Fibroblast of skin of left biceps (primary cell): ENCODE data around the gene IFT172.
A peak's percentile ranks its signal among the peaks of the same experiment; 100 is the strongest.
"Not testable (repeated sequence)": the region's sequence is repeated elsewhere in the genome, so short reads cannot be mapped to it uniquely, and the experiment has no call there.

Source experiments
- DNase-seq, 2 experiments: peaks; one replicate each; pipeline ENCODE4 v3.0.0-alpha.2; 2013; ENCODE audit warnings: low read depth in 2 of 2

IFT172 gene

GRCh38 chr2:27428213-27428977 lies 61.1 kb downstream of the IFT172 start, which contains the start of gene NRBP1:
Gene NRBP1, plus strand, starts transcription at chr2:27428631. Its CDS starts 4,643 bp downstream, at chr2:27433274.
- peak; percentile 58 to 68 for DNase-seq

DNA sequence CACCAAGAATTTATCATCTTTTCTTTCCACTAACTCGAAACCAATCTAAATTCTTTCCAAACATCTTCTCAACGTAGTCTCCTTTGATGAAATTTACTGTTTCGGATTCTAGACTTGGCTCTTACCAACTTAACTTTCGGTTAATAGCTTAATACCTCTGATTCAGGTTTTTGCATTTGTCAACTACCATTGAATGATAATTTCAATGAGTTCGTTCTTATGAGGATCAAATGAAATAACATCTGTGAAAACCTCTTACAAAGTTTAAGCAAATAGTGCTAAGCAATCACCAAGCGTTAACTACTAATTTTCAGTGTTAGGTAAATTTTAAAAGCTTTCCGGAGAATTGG lies 61.7 kb downstream of the IFT172 start:
- DNase-seq = no peak

- DNase-seq = not testable (repeated sequence)
Observed at GRCh38 chr2:27425039-27425438, 64.5 kb downstream of the IFT172 start.

DNA sequence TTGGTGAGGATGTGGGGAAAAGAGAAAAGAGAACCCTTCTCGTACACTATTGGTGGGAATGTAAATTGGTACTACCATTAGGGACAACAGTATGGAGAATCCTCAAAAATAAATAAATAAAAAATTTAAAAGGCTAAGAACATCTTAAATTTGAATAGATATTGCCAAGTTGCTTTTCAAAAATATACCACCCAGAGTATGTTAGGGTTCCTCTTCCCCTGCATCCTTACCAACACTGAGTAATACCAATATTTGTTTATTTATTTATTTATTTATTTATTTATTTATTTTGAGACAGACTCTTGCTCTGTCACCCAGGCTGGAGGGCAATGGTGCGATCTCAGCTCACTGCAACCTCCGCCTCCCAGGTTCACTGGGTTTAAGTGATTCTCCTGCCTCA lies 66.6 kb downstream of the IFT172 start:
- DNase-seq = no peak

- no peak for DNase-seq
Observed at GRCh38 chr2:27421660-27422250, 67.8 kb downstream of the IFT172 start.

- no peak for DNase-seq
Observed at GRCh38 chr2:27420996-27421395, 68.5 kb downstream of the IFT172 start.

DNA sequence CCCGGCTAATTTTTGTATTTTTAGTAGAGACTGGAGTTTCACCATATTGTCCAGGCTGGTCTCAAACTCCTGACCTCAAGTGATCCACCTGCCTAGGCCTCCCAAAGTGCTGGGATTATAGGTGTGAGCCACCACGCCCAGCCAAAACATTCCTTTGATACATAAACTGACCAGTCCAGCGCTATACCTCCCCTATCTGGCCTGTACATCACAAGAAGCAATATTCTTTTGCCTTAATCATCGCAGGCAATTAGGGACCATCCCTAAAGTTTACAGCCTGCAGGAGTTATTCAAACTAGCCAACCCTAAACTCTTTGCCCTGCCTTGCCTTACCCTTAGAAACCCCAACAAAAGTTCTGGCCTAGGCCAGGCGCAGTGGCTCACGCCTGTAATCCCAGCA lies 73.4 kb downstream of the IFT172 start:
- no peak for DNase-seq

DNA sequence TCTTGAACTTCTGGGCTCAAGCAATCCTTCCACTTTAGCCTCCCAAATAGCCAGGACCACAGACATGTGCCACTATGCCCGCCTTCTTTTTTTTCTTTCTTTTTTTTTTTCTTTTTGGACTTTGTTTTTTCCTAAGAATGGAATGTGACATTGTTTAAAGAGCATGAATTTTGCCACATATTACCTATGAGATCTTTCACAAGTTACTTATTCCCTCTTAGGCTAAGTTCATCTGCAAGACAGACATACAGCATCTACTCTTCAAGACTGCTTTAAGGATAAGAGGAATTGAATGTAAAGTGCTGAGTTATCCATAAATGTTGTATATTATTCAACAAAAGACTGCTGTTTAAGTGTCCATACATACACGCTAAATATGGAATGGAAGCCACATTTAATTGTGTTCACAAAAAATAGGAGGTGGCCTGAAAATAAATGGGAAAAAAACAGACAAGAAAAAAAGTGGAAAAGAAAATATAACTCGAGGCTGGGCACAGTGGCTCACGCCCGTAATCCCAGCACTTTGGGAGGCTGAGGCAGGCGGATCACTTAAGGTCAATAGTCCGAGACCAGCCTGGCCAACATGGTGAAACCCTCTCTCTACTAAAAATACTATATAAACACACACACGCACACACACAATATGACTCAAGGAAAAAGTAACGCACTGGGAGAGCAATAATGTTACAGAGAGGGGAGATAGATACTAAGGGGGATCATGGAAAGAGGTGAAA lies 77.0 kb downstream of the IFT172 start:
- no peak for DNase-seq

DNA sequence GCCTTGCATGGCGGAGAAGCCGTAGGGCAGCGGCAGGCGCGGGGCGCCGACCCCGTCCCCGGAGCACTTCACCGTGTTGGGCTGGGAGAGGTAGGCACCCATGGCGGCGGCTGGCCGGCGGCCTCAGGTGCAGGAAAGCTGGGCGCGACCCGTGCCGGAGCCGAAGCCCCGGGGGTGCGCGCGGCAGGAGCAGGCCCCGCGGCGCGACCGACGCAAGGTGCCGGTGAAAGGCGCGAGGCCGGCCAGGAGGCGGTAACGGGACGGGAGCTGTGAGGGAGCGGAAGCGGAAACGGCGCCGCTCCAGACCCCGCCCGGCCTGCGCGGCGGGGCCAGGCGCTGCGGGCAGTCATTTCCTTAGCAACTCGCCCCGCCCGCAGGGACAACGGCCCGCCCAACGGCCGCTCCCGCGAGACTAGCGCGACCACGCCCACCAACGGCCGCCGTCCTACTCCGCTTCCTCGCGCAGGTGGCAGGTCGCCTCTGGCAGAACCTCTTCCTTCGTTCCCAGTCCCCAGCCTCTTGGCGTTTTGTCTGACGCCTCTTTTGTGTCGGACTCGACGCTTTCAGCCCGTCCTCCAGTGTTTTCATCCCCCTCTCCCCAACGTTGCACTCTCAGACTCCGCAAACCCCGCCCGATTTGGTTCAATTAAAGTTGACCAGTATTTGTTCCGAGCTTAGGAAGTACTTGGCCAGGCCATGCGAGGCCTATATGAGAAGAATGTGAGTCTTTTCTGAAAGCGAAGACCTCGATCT lies 80.0 kb downstream of the IFT172 start, which contains the start of gene PPM1G:
TSS of gene PPM1G (minus strand) at position 271 of the 753 bp plus-strand sequence. CDS start at position 102, 169 bp downstream.
- DNase-seq = peak; percentile 68 to 74

GRCh38 chr2:27408601-27409320 lies 80.8 kb downstream of the IFT172 start:
- no peak for DNase-seq

GRCh38 chr2:27407798-27408491 lies 81.6 kb downstream of the IFT172 start:
- peak in 1 of 2 experiments; percentile 3 for DNase-seq

DNA sequence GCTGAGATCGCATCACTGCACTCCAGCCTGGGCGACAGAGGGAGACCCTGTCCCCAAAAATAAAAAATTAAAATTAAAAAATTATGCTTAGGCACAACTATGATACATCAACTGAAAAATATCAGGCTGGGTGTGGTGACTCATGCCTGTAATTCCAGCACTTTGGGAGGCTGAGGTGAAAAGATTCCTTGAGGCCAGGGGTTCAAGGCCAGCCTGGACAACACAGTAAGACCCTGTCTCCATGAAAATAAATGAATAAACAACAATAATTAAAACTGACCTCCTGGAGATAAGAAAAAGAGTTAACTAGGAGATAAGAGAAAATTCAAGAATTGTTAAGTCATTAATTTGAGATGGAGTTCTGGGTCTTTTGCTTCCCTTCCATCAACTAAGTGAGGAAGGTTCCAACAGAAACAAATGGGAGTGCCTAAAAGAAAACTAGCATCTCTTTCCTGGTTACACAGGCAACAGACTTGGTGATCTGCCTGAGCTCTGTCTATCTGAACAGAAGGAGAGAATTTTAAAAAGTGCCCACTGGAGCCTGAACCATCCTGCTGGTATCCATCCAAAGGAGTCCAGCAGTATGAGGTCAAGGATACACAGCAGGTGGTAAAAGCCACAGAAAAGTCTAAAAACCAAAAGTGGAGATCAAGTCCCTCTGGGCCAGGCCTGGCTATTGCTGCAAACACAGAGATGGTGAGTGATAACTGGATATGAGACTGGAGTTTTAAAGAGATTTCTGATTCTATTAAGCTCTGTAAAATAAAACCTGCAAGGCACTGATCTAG lies 89.0 kb downstream of the IFT172 start:
- DNase-seq = no peak

DNA sequence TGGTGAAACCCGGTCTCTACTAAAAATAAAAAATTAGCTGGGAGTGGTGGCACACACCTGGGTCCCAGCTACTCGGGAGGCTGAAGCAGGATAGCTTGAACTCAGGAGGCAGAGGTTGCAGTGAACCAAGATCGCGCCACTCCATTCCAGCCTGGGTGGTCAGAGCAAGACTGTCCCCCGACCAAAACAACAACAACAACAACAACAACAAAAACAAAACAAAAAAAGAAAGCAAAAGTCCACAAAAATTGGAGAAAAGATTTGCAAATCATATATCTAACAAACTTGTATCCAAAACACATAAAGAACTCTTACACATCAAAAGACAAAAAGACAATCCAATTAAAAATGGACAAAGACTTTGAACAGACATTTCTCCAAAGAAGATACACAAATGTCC lies 90.6 kb downstream of the IFT172 start:
- DNase-seq = no peak
